ENCODE data around the gene PWWP2B. TPM values are rescaled to one million over a fixed set of nuclear protein-coding genes. Genes with fewer than 3 reads are reported as not detected.

PWWP2B gene
- total RNA-seq, 1 experiment from 2014 or later = 19.3 TPM

DNA sequence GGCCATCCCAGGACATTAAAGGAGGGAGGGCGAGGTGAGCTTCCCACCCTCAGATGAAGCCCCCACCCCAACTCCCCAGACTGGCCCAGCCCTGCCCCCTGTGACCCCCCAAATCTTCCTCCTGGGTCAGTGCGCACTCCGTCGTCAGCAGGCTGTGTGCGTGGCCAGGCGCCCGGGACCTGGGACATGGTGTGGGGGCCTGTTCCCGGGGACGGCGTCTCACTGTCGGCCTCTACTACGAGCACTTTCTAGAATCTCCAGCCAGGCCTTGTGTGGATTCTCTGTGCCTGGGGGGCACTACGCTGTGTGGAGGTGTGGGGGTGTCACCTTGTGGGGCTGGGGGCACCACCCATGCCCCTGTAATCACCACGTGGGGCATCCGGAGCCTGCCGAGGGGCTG lies 9.8 kb downstream of the PWWP2B start:
- peaks cover 22% of the 10 kb centered on the region for H3K4me1 Mint-ChIP-seq (ENCODE audit: low read depth, unreplicated experiment)
- H3K4me3 ChIP-seq (ENCODE audit: low read depth, low read length) = no peak overlapping the region
- TF ChIP-seq, protein P1, sequence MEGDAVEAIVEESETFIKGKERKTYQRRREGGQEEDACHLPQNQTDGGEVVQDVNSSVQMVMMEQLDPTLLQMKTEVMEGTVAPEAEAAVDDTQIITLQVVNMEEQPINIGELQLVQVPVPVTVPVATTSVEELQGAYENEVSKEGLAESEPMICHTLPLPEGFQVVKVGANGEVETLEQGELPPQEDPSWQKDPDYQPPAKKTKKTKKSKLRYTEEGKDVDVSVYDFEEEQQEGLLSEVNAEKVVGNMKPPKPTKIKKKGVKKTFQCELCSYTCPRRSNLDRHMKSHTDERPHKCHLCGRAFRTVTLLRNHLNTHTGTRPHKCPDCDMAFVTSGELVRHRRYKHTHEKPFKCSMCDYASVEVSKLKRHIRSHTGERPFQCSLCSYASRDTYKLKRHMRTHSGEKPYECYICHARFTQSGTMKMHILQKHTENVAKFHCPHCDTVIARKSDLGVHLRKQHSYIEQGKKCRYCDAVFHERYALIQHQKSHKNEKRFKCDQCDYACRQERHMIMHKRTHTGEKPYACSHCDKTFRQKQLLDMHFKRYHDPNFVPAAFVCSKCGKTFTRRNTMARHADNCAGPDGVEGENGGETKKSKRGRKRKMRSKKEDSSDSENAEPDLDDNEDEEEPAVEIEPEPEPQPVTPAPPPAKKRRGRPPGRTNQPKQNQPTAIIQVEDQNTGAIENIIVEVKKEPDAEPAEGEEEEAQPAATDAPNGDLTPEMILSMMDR (IDR thresholded peaks at IDR 0.05; ENCODE audit: insufficient read depth in 1 of 2, low read depth in 1 of 2, low read length in 1 of 2, severe bottlenecking in 1 of 2, unreplicated experiment in 1 of 2) = no peak
- H3K27me3 Mint-ChIP-seq (ENCODE audit: insufficient read depth, unreplicated experiment) = no peaks in the 10 kb centered on the region
- peak overlapping the region; percentile 99 for H3K27ac Mint-ChIP-seq (ENCODE audit: unreplicated experiment)
- peaks cover 28% of the 10 kb centered on the region for H3K4me1 ChIP-seq
- ChIA-PET CTCF (no interaction called here), POLR2A (no interaction called here)
- peaks cover 31% of the 10 kb centered on the region for H3K36me3 Mint-ChIP-seq (ENCODE audit: insufficient read depth, unreplicated experiment)
- no peak overlapping the region for H3K4me3 Mint-ChIP-seq (ENCODE audit: unreplicated experiment)
- BruUV-seq (replicated peaks) = no TSS peak
- peaks cover 5% of the 10 kb centered on the region for H3K36me3 ChIP-seq (ENCODE audit: control insufficient read depth, insufficient read depth, low read length)
- DNase-seq = no peak
- no peaks in the 10 kb centered on the region for H3K9me3 ChIP-seq
- H3K9me3 Mint-ChIP-seq (ENCODE audit: unreplicated experiment) = no peaks in the 10 kb centered on the region
- intact Hi-C loops (cut with micrococcal nuclease; ENCODE audit: unreplicated experiment) = no loop called here
- no peaks in the 10 kb centered on the region for H3K27me3 ChIP-seq (replicated peaks; ENCODE audit: control insufficient read depth, insufficient read depth, low read length)

DNA sequence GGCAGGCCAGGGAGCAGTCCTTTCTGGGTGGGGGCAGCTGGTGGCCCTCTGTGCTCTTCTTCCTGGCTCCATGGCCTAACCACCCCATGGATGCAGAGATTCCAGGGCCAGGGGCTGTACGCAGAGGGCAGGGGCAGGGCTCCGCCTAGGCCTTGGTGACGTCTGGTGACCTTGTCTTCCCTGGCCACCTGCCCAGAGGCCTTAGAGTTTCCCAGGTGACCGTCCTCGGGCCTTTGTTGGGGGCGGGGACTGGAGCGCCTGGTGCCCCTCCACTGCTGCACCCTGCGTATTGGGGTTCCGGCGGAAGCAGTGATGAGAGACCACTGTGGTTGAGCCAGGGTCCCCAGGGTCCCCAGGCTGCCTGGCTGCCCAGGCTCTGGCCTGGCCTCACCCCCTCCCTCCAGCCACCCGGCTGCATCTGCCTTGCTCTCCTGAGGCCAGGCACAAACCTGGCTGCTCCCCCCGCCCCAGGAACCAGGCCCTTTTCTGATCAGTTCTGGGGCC lies 10.3 kb downstream of the PWWP2B start:
- BruUV-seq (replicated peaks) = no TSS peak
- CTCF ChIA-PET = no interaction called here
- Mint-ChIP-seq H3K4me1 (ENCODE audit: low read depth, unreplicated experiment) (peaks cover 22% of the 10 kb centered on the region), H3K27me3 (ENCODE audit: insufficient read depth, unreplicated experiment) (no peaks in the 10 kb centered on the region), H3K36me3 (ENCODE audit: insufficient read depth, unreplicated experiment) (peaks cover 31% of the 10 kb centered on the region), H3K4me3 (ENCODE audit: unreplicated experiment) (peak overlapping the region; percentile 67), H3K27ac (ENCODE audit: unreplicated experiment) (peak overlapping the region; percentile 99), H3K9me3 (ENCODE audit: unreplicated experiment) (no peaks in the 10 kb centered on the region)
- Histone ChIP-seq H3K4me1 (peaks cover 28% of the 10 kb centered on the region), H3K27me3 (replicated peaks; ENCODE audit: control insufficient read depth, insufficient read depth, low read length) (no peaks in the 10 kb centered on the region), H3K36me3 (ENCODE audit: control insufficient read depth, insufficient read depth, low read length) (peaks cover 5% of the 10 kb centered on the region), H3K4me3 (ENCODE audit: low read depth, low read length) (no peak overlapping the region), H3K9me3 (no peaks in the 10 kb centered on the region)
- peak in 1 of 2 experiments; percentile 28 for DNase-seq
- intact Hi-C loops (cut with micrococcal nuclease; ENCODE audit: unreplicated experiment) = no loop called here
- POLR2A ChIA-PET = interaction anchor here (0.6 kb wide), 1 partner anchor 11 kb away, joined by 5 read pairs; no protein-coding TSS in a partner anchor
- TF ChIP-seq, protein P1 (IDR thresholded peaks at IDR 0.05; ENCODE audit: insufficient read depth in 1 of 2, low read depth in 1 of 2, low read length in 1 of 2, severe bottlenecking in 1 of 2, unreplicated experiment in 1 of 2) = no peak

DNA sequence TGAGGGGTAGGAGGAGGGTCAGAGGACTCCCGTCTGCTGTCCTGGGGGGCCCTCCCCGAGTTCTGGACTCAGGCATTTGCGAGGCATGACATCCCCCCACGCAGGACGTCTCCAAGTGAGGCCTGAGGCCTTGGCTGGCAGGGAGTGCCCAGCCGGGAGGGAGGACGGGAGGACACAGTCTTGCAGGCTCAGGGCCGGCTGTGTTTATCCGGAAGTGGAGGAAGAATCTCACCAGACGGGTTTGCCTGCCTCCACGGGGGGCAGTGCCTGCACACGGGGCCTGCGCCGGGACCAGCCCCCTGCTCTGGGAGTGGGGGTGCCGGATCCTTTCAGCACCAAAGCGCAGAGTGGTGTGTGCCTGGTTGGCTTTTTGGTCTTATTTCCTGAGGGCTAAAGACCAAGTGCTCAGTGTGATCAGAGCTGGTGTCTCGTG lies 10.9 kb downstream of the PWWP2B start:
- ChIA-PET POLR2A (interaction anchor here (0.6 to 1.0 kb wide), 2 partner anchors 10 to 11 kb away, joined by 4 to 5 read pairs; partner anchors contain the start of gene PWWP2B), CTCF (no interaction called here)
- BruUV-seq (replicated peaks) = no TSS peak
- peak overlapping the region; percentile 99 for H3K27ac Mint-ChIP-seq (ENCODE audit: unreplicated experiment)
- Histone ChIP-seq H3K36me3 (ENCODE audit: control insufficient read depth, insufficient read depth, low read length) (peaks cover 5% of the 10 kb centered on the region), H3K27me3 (replicated peaks; ENCODE audit: control insufficient read depth, insufficient read depth, low read length) (no peaks in the 10 kb centered on the region), H3K4me3 (ENCODE audit: low read depth, low read length) (peak overlapping the region; percentile 6; the same call in 1 of the 2 replicates), H3K4me1 (peaks cover 28% of the 10 kb centered on the region), H3K9me3 (no peaks in the 10 kb centered on the region)
- H3K4me1 Mint-ChIP-seq (ENCODE audit: low read depth, unreplicated experiment) = peaks cover 22% of the 10 kb centered on the region
- TF ChIP-seq, protein P1 (IDR thresholded peaks at IDR 0.05; ENCODE audit: insufficient read depth in 1 of 2, low read depth in 1 of 2, low read length in 1 of 2, severe bottlenecking in 1 of 2, unreplicated experiment in 1 of 2) = peak in 1 of 2 experiments; percentile 22
- peak overlapping the region; percentile 67 for H3K4me3 Mint-ChIP-seq (ENCODE audit: unreplicated experiment)
- no peaks in the 10 kb centered on the region for H3K9me3 Mint-ChIP-seq (ENCODE audit: unreplicated experiment)
- DNase-seq = peak; percentile 92
- H3K27me3 Mint-ChIP-seq (ENCODE audit: insufficient read depth, unreplicated experiment) = no peaks in the 10 kb centered on the region
- intact Hi-C loops (cut with micrococcal nuclease; ENCODE audit: unreplicated experiment) = no loop called here
- H3K36me3 Mint-ChIP-seq (ENCODE audit: insufficient read depth, unreplicated experiment) = peaks cover 31% of the 10 kb centered on the region
